Endothelial cell of umbilical vein (primary cell): ENCODE measurements around the gene LRP1B. TPM values are rescaled to one million over a fixed set of nuclear protein-coding genes. Genes with fewer than 3 reads are reported as not detected.

ENCODE experiments used
- BruUV-seq: library from RNA; stranded (reverse); fragments of 400-500 nt; replicated peaks from 2 replicates; lab custom pipeline; 2021; lab: Mats Ljungman, UMichigan
- CTCF ChIA-PET: fragments of 300-600, 350-600 bp; sonication (Branson Sonifier 250); formaldehyde crosslinking; loops from one replicate; lab custom pipeline; 2021; ENCODE audit warnings: antibody characterized with exemption, inconsistent platforms; lab: Charles Lee
- POLR2A ChIA-PET: fragments of 300-600, 350-600 bp; sonication (Branson Sonifier 250); formaldehyde crosslinking; loops from one replicate; lab custom pipeline; 2021; ENCODE audit warnings: antibody characterized with exemption, inconsistent platforms; lab: Charles Lee
- DNase-seq: peaks from one replicate; pipeline ENCODE4 v3.0.0-alpha.2; 2011; ENCODE audit warnings: low read depth, low spot score
- FAIRE-seq: peaks from 2 replicates; lab custom pipeline; 2011; peaks lifted over from hg19 to GRCh38; lab: Jason Lieb, UNC
- H2AFZ ChIP-seq: 2 replicates; pipeline ENCODE4 v1.6.0; 2012; ENCODE audit warnings: low read depth, low read length, control low read depth, inconsistent platforms
- H3K27ac ChIP-seq: 2 replicates; pipeline ENCODE4 v1.5.1; 2011; ENCODE audit warnings: low read depth, mild to moderate bottlenecking, control low read depth, low read length, moderate library complexity; ENCODE audit not compliant: insufficient read depth
- H3K27me3 ChIP-seq, 2 experiments: 2 replicates each; pipeline versions ENCODE4 v1.6.0 to v1.6.1; 2011; ENCODE audit warnings: low read length in 2 of 2, mixed read lengths in 1 of 2; ENCODE audit not compliant: control insufficient read depth in 2 of 2, insufficient read depth in 2 of 2
- H3K36me3 ChIP-seq, 2 experiments: 2 replicates in 1 of 2; 3 replicates in 1 of 2; pipeline ENCODE4 v1.5.1; 2011; ENCODE audit warnings: low read length in 2 of 2, mild to moderate bottlenecking in 1 of 2, moderate library complexity in 1 of 2; ENCODE audit not compliant: control insufficient read depth in 2 of 2, insufficient read depth in 2 of 2; ENCODE audit errors: extremely low read depth in 1 of 2
- H3K4me1 ChIP-seq: 3 replicates; pipeline ENCODE4 v1.5.1; 2011; ENCODE audit warnings: mild to moderate bottlenecking, low read length; ENCODE audit not compliant: control insufficient read depth, insufficient read depth; ENCODE audit errors: extremely low read depth
- H3K4me2 ChIP-seq: 2 replicates; pipeline ENCODE4 v1.6.1; 2011; ENCODE audit warnings: low read length, control low read depth, mixed read lengths; ENCODE audit not compliant: insufficient read depth
- H3K4me3 ChIP-seq, 3 experiments: fragments of 200-600 bp in 1 of 3; sonication (generic), shearing (Covaris generic) in 1 of 3; replicated peaks in 1 of 3; 2 replicates each; pipeline ENCODE4 v1.5.1; 2011 to 2016; ENCODE audit warnings: control low read depth in 3 of 3, low read length in 3 of 3, mild to moderate bottlenecking in 2 of 3, inconsistent platforms in 1 of 3, low read depth in 1 of 3, moderate library complexity in 1 of 3; ENCODE audit not compliant: insufficient read depth in 1 of 3
- H3K79me2 ChIP-seq: 2 replicates; pipeline ENCODE4 v1.6.0; 2012; ENCODE audit warnings: low read length, inconsistent platforms; ENCODE audit not compliant: control insufficient read depth, insufficient read depth
- H3K9ac ChIP-seq: replicated peaks from 2 replicates; pipeline ENCODE3; 2011; ENCODE audit warnings: low read length, control low read depth; ENCODE audit not compliant: insufficient read depth; ENCODE audit errors: extremely low read depth
- H3K9me1 ChIP-seq: replicated peaks from 3 replicates; pipeline ENCODE4 v1.6.0; 2011; ENCODE audit warnings: mild to moderate bottlenecking, low read length; ENCODE audit not compliant: control insufficient read depth, insufficient read depth; ENCODE audit errors: extremely low read depth
- H3K9me3 ChIP-seq: replicated peaks from 2 replicates; pipeline ENCODE4 v1.5.1; 2012; ENCODE audit warnings: low read length, inconsistent platforms; ENCODE audit not compliant: control insufficient read depth, insufficient read depth
- H4K20me1 ChIP-seq: replicated peaks from 2 replicates; pipeline ENCODE3; 2011; ENCODE audit warnings: mild to moderate bottlenecking, low read length; ENCODE audit not compliant: control insufficient read depth, insufficient read depth; ENCODE audit errors: extremely low read depth
- EZH2 ChIP-seq: IDR thresholded peaks from 2 replicates; pipeline ENCODE4 v1.6.1; 2012; ENCODE audit warnings: borderline replicate concordance, low read depth, mild to moderate bottlenecking, moderate library complexity, low read length, inconsistent platforms; ENCODE audit not compliant: severe bottlenecking
- FOS ChIP-seq: IDR thresholded peaks from 2 replicates; pipeline ENCODE4 v1.6.1; 2011; ENCODE audit warnings: mild to moderate bottlenecking, low read length, moderate library complexity, borderline replicate concordance; ENCODE audit not compliant: insufficient read depth
- JUN ChIP-seq: IDR thresholded peaks from 2 replicates; pipeline ENCODE4 v1.6.1; 2011; ENCODE audit warnings: borderline replicate concordance, low read depth; ENCODE audit not compliant: insufficient read length, insufficient read depth
- MYC ChIP-seq: IDR thresholded peaks from one replicate; pipeline ENCODE4 v1.6.1; 2011; ENCODE audit warnings: mild to moderate bottlenecking, low read depth, low read length
- POLR2A ChIP-seq: IDR thresholded peaks from 2 replicates; pipeline ENCODE4 v1.6.1; 2012; ENCODE audit warnings: low read depth, mild to moderate bottlenecking, control low read depth, low read length
- POLR2AphosphoS5 ChIP-seq: IDR thresholded peaks from 2 replicates; pipeline ENCODE4 v1.6.1; 2012; ENCODE audit warnings: low read depth, mild to moderate bottlenecking, control low read depth, low read length, moderate library complexity; ENCODE audit not compliant: insufficient read depth
- dilution Hi-C: fragments of 300-500 bp; cut with MboI; formaldehyde crosslinking; loops from one replicate; pipeline ENCODE4 v1.15.0; 2019; ENCODE audit warnings: low sequenced_read_pairs; ENCODE audit not compliant: extremely low pct_ligation_motif_present
- intact Hi-C: fragments of 100-400 bp; cut with micrococcal nuclease; formaldehyde crosslinking; loops from one replicate; pipeline ENCODE4 v1.10.0; 2022
- polyA plus RNA-seq, 4 experiments: library from polyadenylated mRNA; depleted of rRNA in 3 of 4; stranded (reverse) in 3 of 4; unstranded in 1 of 4; fragments of >200 nt; gene quantifications; 2 replicates each; pipeline versions ENCODE4 v1.2.1 to v1.2.3, GENCODE V29; 2011 to 2012; ENCODE audit warnings: missing spikeins in 1 of 4
- total RNA-seq: library from RNA; stranded (reverse); gene quantifications from 2 replicates; pipeline ENCODE4 v1.2.3, GENCODE V29; 2021
- TF ChIP-seq, protein P1 (sequence below): IDR thresholded peaks from 2 replicates; pipeline ENCODE4 v1.6.1; 2011; ENCODE audit not compliant: insufficient read depth, insufficient read length

Gene LRP1B
- total and polyA plus RNA-seq, 2 donors (not counting 3 experiments of a cell fraction or from before 2014, with no cell fraction given): 0.03 to 0.07 TPM

- Histone ChIP-seq H3K9ac (no peak overlapping the region), H3K4me3 (no peak overlapping the region), H2AFZ (no peak overlapping the region), H3K27me3 (no peaks in the 10 kb centered on the region), H3K27ac (no peak overlapping the region), H4K20me1 (no peaks in the 10 kb centered on the region), H3K9me1 (no peaks in the 10 kb centered on the region), H3K79me2 (no peaks in the 10 kb centered on the region), H3K36me3 (no peaks in the 10 kb centered on the region), H3K4me2 (no peak overlapping the region), H3K9me3 (no peaks in the 10 kb centered on the region), H3K4me1 (no peaks in the 10 kb centered on the region)
- BruUV-seq: no TSS peak
- CTCF ChIA-PET: no interaction called here
- no peak for FAIRE-seq
- dilution Hi-C loops (no loop called here), intact Hi-C loops (no loop called here)
- no peak for DNase-seq
- POLR2A ChIA-PET: no interaction called here
- TF ChIP-seq JUN (no peak), POLR2AphosphoS5 (no peak), MYC (no peak), FOS (no peak), EZH2 (no peak), POLR2A (no peak)
- TF ChIP-seq, protein P1, sequence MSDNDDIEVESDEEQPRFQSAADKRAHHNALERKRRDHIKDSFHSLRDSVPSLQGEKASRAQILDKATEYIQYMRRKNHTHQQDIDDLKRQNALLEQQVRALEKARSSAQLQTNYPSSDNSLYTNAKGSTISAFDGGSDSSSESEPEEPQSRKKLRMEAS: no peak
Observed at GRCh38 chr2:142010477-142011270, 120.1 kb downstream of the LRP1B start.
